ENCODE results near the gene DUSP6. TPM values are rescaled to one million over a fixed set of nuclear protein-coding genes. Genes with fewer than 3 reads are reported as not detected.

DUSP6 gene
- total and polyA plus RNA-seq, 2 of the 8 experiments (the other 6 are each of a cell fraction or from before 2014, with no cell fraction given): 99.3 to 179 TPM

GRCh38 chr12:89393551-89394121 lies 41.3 kb upstream of the DUSP6 start (continued):
- no peak for TF ChIP-seq EP300 (IDR thresholded peaks at IDR 0.05; ENCODE audit: borderline replicate concordance in 1 of 2, low read depth in 2 of 2, low read length in 2 of 2)
